H1 (cell line): ENCODE measurements around the gene TRIP13. TPM values are rescaled to one million over a fixed set of nuclear protein-coding genes. Genes with fewer than 3 reads are reported as not detected.

Source experiments
- CTCF ChIA-PET: fragments of 300-600 bp; sonication (Branson Sonifier 250); formaldehyde crosslinking; loops from one replicate; lab custom pipeline; 2021; ENCODE audit not compliant: partially characterized antibody; lab: Charles Lee
- POLR2A ChIA-PET: fragments of 300-600 bp; sonication (Branson Sonifier 250); formaldehyde crosslinking; loops from one replicate; lab custom pipeline; 2021; ENCODE audit warnings: inconsistent platforms; ENCODE audit not compliant: partially characterized antibody; lab: Charles Lee
- DNase-seq, 2 experiments: peaks; one replicate each; pipeline versions ENCODE4 v3.0.0 to v3.0.0-alpha.2; 2010 to 2022; ENCODE audit warnings: low spot score in 2 of 2, low read depth in 1 of 2, mixed read lengths in 1 of 2
- FAIRE-seq: peaks from 2 replicates; lab custom pipeline; 2011; peaks lifted over from hg19 to GRCh38; lab: Jason Lieb, UNC
- H2AFZ ChIP-seq: 2 replicates; pipeline ENCODE4 v1.8.1; 2012; ENCODE audit warnings: low read length, inconsistent platforms
- H2AK5ac ChIP-seq: 2 replicates; pipeline ENCODE4 v1.6.1; 2013; ENCODE audit warnings: low read depth, low read length
- H2BK120ac ChIP-seq: replicated peaks from 2 replicates; pipeline ENCODE3; 2013; ENCODE audit warnings: low read depth, low read length, inconsistent platforms
- H2BK12ac ChIP-seq: 2 replicates; pipeline ENCODE4 v1.6.1; 2013; ENCODE audit warnings: low read depth, low read length
- H2BK15ac ChIP-seq: 2 replicates; pipeline ENCODE4 v1.6.1; 2013; ENCODE audit warnings: low read length
- H2BK20ac ChIP-seq: 2 replicates; pipeline ENCODE4 v1.6.1; 2013; ENCODE audit warnings: low read length
- H2BK5ac ChIP-seq: 2 replicates; pipeline ENCODE4 v1.6.1; 2013; ENCODE audit warnings: low read depth, low read length
- H3K14ac ChIP-seq: 2 replicates; pipeline ENCODE4 v1.6.1; 2013; ENCODE audit warnings: inconsistent platforms; ENCODE audit not compliant: insufficient read length
- H3K18ac ChIP-seq: 2 replicates; pipeline ENCODE4 v1.6.1; 2013; ENCODE audit warnings: low read length; ENCODE audit errors: extremely low read depth
- H3K23ac ChIP-seq: 2 replicates; pipeline ENCODE4 v1.6.1; 2013; ENCODE audit warnings: inconsistent platforms; ENCODE audit not compliant: insufficient read length
- H3K23me2 ChIP-seq: 2 replicates; pipeline ENCODE4 v1.6.1; 2013; ENCODE audit warnings: low read depth, low read length
- H3K27ac ChIP-seq: 2 replicates; pipeline ENCODE4 v1.6.1; 2011; ENCODE audit warnings: low read depth, low read length, inconsistent platforms
- H3K27me3 ChIP-seq, 4 experiments: replicated peaks in 1 of 4; 1 replicate in 1 of 4; 2 replicates in 3 of 4; pipeline versions ENCODE4 v1.6.1 to v1.8.1; 2011 to 2013; ENCODE audit warnings: low read length in 3 of 4, mild to moderate bottlenecking in 3 of 4, inconsistent platforms in 2 of 4, mixed read lengths in 2 of 4, moderate library complexity in 1 of 4; ENCODE audit not compliant: control insufficient read depth in 3 of 4, insufficient read depth in 3 of 4; ENCODE audit errors: extremely low read depth in 1 of 4
- H3K36me3 ChIP-seq, 4 experiments: 2 replicates each; pipeline versions ENCODE4 v1.6.1 to v1.8.1; 2011 to 2013; ENCODE audit warnings: mild to moderate bottlenecking in 4 of 4, low read length in 3 of 4, moderate library complexity in 2 of 4, control low read depth in 1 of 4, inconsistent platforms in 1 of 4; ENCODE audit not compliant: insufficient read depth in 4 of 4, control insufficient read depth in 2 of 4
- H3K4ac ChIP-seq: replicated peaks from 2 replicates; pipeline ENCODE3; 2013; ENCODE audit warnings: low read length, low read depth, mixed read lengths, inconsistent platforms; ENCODE audit not compliant: insufficient read length
- H3K4me1 ChIP-seq, 4 experiments: replicated peaks in 1 of 4; 1 replicate in 1 of 4; 2 replicates in 3 of 4; pipeline versions ENCODE4 v1.6.1 to v1.8.1; 2011 to 2013; ENCODE audit warnings: low read length in 3 of 4, inconsistent platforms in 2 of 4, mixed read lengths in 1 of 4; ENCODE audit not compliant: insufficient read depth in 4 of 4, control insufficient read depth in 3 of 4
- H3K4me2 ChIP-seq, 2 experiments: 2 replicates each; pipeline versions ENCODE4 v1.6.1 to v1.8.1; 2011 to 2013; ENCODE audit warnings: low read depth in 2 of 2, low read length in 2 of 2, control low read depth in 1 of 2, inconsistent platforms in 1 of 2, mild to moderate bottlenecking in 1 of 2; ENCODE audit not compliant: insufficient read depth in 1 of 2
- H3K4me3 ChIP-seq, 4 experiments: fragments of 200-600, 300-600 bp in 1 of 4; sonication (generic), shearing (Covaris generic), sonication (Bioruptor Twin) in 1 of 4; 2 replicates each; pipeline versions ENCODE4 v1.5.1 to v1.8.1; 2011 to 2016; ENCODE audit warnings: low read length in 4 of 4, low read depth in 3 of 4, control low read depth in 2 of 4, inconsistent platforms in 2 of 4, mild to moderate bottlenecking in 2 of 4, mixed read lengths in 1 of 4, moderate library complexity in 1 of 4; ENCODE audit not compliant: insufficient read depth in 2 of 4; ENCODE audit errors: extremely low read depth in 1 of 4
- H3K56ac ChIP-seq: replicated peaks from 2 replicates; pipeline ENCODE3; 2013; ENCODE audit warnings: low read depth, mild to moderate bottlenecking, mixed read lengths, low read length, inconsistent platforms; ENCODE audit not compliant: insufficient read length
- H3K79me1 ChIP-seq: 2 replicates; pipeline ENCODE4 v1.6.1; 2013; ENCODE audit warnings: low read depth, low read length, control low read depth
- H3K79me2 ChIP-seq, 2 experiments: 2 replicates each; pipeline versions ENCODE4 v1.6.1 to v1.8.1; 2012 to 2013; ENCODE audit warnings: low read length in 2 of 2, mild to moderate bottlenecking in 2 of 2, inconsistent platforms in 1 of 2; ENCODE audit not compliant: insufficient read depth in 2 of 2, control insufficient read depth in 1 of 2
- H3K9ac ChIP-seq, 4 experiments: replicated peaks in 1 of 4; 1 replicate in 1 of 4; 2 replicates in 3 of 4; pipeline versions ENCODE4 v1.6.1 to v1.8.1; 2011 to 2013; ENCODE audit warnings: low read depth in 3 of 4, low read length in 3 of 4, control low read depth in 2 of 4, mild to moderate bottlenecking in 2 of 4, moderate library complexity in 2 of 4, inconsistent platforms in 1 of 4; ENCODE audit errors: extremely low read depth in 1 of 4
- H3K9me3 ChIP-seq, 2 experiments: 2 replicates each; pipeline versions ENCODE4 v1.6.1 to v1.8.1; 2012 to 2013; ENCODE audit warnings: mild to moderate bottlenecking in 2 of 2, moderate library complexity in 2 of 2, control low read depth in 1 of 2, inconsistent platforms in 1 of 2, low read depth in 1 of 2, low read length in 1 of 2, mixed read lengths in 1 of 2; ENCODE audit not compliant: insufficient read depth in 2 of 2
- H4K20me1 ChIP-seq, 2 experiments: replicated peaks in 1 of 2; 2 replicates each; pipeline versions ENCODE3 to v1.8.1; 2011 to 2013; ENCODE audit warnings: inconsistent platforms in 2 of 2, low read length in 2 of 2, mild to moderate bottlenecking in 1 of 2; ENCODE audit not compliant: insufficient read depth in 2 of 2, control insufficient read depth in 1 of 2
- H4K5ac ChIP-seq: 2 replicates; pipeline ENCODE4 v1.6.1; 2013; ENCODE audit warnings: low read length, low read depth, mixed read lengths, inconsistent platforms; ENCODE audit not compliant: insufficient read length
- H4K8ac ChIP-seq: 2 replicates; pipeline ENCODE4 v1.8.0; 2013; ENCODE audit warnings: mild to moderate bottlenecking, moderate library complexity, low read length, inconsistent platforms; ENCODE audit not compliant: insufficient read depth; ENCODE audit errors: extremely low read depth
- H4K91ac ChIP-seq: replicated peaks from 2 replicates; pipeline ENCODE3; 2013; ENCODE audit warnings: low read length, mixed read lengths, inconsistent platforms; ENCODE audit not compliant: insufficient read length
- E2F6 ChIP-seq: IDR thresholded peaks from 2 replicates; pipeline ENCODE4 v1.6.1; 2012; ENCODE audit warnings: inconsistent platforms
- RBBP5 ChIP-seq: IDR thresholded peaks from 2 replicates; pipeline ENCODE4 v1.7.1; 2012; ENCODE audit warnings: low read depth, mild to moderate bottlenecking, inconsistent platforms, low read length, moderate library complexity, borderline replicate concordance
- SAP30 ChIP-seq: fragments of 300-600 bp; sonication (generic); IDR thresholded peaks from 2 replicates; pipeline ENCODE4 v1.7.1; 2012; ENCODE audit warnings: low read length, moderate library complexity, mild to moderate bottlenecking, inconsistent platforms; ENCODE audit not compliant: insufficient read depth, insufficient replicate concordance
- SUZ12 ChIP-seq: fragments of 200-600 bp; sonication (generic); IDR thresholded peaks from 2 replicates; pipeline ENCODE4 v1.6.1; 2012; ENCODE audit warnings: mild to moderate bottlenecking, inconsistent platforms, low read length, moderate library complexity, mixed read lengths
- TAF7 ChIP-seq: optimal IDR thresholded peaks from 2 replicates; pipeline ENCODE3; 2011; ENCODE audit warnings: low read depth, mild to moderate bottlenecking, inconsistent platforms, low read length, moderate library complexity, borderline replicate concordance
- USF2 ChIP-seq: IDR thresholded peaks from 2 replicates; pipeline ENCODE4 v1.6.1; 2011; ENCODE audit warnings: low read length, improper control_type of control experiment
- WGBS, 2 experiments: shearing (Covaris generic) in 1 of 2; methylation state at CpG; one replicate each; pipeline versions ENCODE4 v1.1.6 to v1.1.7; 2013 to 2015; ENCODE audit warnings: low lambda C conversion rate in 2 of 2, mixed read lengths in 2 of 2, inconsistent platforms in 1 of 2, low coverage in 1 of 2, missing lambda C conversion rate in 1 of 2; ENCODE audit not compliant: insufficient replicate concordance in 2 of 2, insufficient coverage in 1 of 2, insufficient read length in 1 of 2; ENCODE audit errors: extremely low coverage in 1 of 2, missing lambda C conversion rate in 1 of 2; 5-methylcytosine and 5-hydroxymethylcytosine counted together
- polyA plus RNA-seq, 7 experiments: library from polyadenylated mRNA; depleted of rRNA in 3 of 7; stranded (reverse) in 5 of 7; unstranded in 2 of 7; fragments of >200 nt in 5 of 7; fragments of 200-250 nt in 2 of 7; gene quantifications; 1 replicate in 5 of 7; 2 replicates in 1 of 7; 4 replicates in 1 of 7; pipeline versions ENCODE4 v1.2.1 to v1.2.3, GENCODE V29; 2011 to 2013; ENCODE audit warnings: missing spikeins in 2 of 7, mixed read lengths in 2 of 7
- total RNA-seq: library from RNA; stranded (reverse); fragmentation: NEBNext Ultra II Directional; extraction: Animal tissue kit (Norgen Biotek cat#: 25700); gene quantifications from 2 replicates; pipeline ENCODE4 v1.2.1, GENCODE V29; 2021

The TRIP13 gene
- total and polyA plus RNA-seq, 2 of the 8 experiments (the other 6 are each of a cell fraction or from before 2014, with no cell fraction given) = 20.0 to 39.2 TPM

DNA sequence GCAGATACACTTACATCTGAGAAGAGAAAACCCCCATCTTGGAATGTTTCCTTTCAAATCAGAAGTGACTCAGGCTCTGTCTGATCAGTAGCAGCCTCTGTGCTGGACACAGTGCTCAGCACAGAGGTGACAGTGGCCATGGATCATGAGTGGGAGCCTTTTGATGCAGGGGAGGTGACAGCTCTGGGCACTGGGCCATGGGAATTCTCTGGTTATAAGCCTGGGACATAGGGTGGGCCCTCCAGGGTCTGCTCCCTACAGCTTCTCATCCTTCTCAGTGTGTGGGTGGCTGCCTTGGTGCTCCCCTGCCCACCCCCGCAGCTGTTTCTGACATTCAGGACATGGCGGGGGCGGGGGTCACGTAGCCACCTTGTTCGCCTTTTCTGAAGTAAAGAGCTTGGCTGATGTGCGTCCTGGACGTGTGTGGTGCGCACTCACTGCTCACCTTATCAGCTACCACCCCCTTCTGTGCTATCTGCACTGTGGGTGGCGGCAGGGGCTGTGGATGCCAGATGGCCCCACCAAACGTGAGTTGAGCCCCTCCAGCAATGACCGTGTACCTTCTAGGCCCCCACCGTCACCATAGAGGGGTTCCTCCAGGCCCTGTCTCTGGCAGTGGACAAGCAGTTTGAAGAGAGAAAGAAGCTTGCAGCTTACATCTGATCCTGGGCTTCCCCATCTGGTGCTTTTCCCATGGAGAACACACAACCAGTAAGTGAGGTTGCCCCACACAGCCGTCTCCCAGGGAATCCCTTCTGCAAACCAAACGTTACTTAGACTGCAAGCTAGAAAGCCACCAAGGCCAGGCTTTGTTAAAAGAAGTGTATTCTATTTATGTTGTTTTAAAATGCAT, 24.0 kb downstream of the TRIP13 start:
- no peak overlapping the region for H2BK15ac ChIP-seq
- POLR2A ChIA-PET = interaction anchor here (0.5 to 0.8 kb wide), 2 partner anchors 269 to 387 kb away, joined by 3 read pairs; no protein-coding TSS in a partner anchor
- no peak overlapping the region for H3K18ac ChIP-seq
- no peaks in the 10 kb centered on the region for H3K23me2 ChIP-seq
- H2AFZ ChIP-seq = no peak overlapping the region
- WGBS, 2 experiments = 91% methylated on average over 10 of the region's 14 CpGs; no CpG with 5 or more reads in 1 of the 2 experiments
- no peaks in the 10 kb centered on the region for H3K4me1 ChIP-seq
- no peak overlapping the region for H4K8ac ChIP-seq
- no peak overlapping the region for H3K14ac ChIP-seq
- DNase-seq (no peak), FAIRE-seq (no peak)
- H4K20me1 ChIP-seq = peaks cover 5 to 15% of the 10 kb centered on the region in 2 experiments
- H2BK20ac ChIP-seq = no peak overlapping the region
- H3K4ac ChIP-seq = no peak overlapping the region
- H2BK120ac ChIP-seq = no peak overlapping the region
- no peak overlapping the region for H4K5ac ChIP-seq
- no peak overlapping the region for H3K23ac ChIP-seq
- no peak overlapping the region for H2AK5ac ChIP-seq
- no peak overlapping the region for H2BK5ac ChIP-seq
- no peak overlapping the region for H2BK12ac ChIP-seq
- no peaks in the 10 kb centered on the region for H3K79me2 ChIP-seq
- no peak overlapping the region for H4K91ac ChIP-seq
- no peak overlapping the region for H3K56ac ChIP-seq
- no peaks in the 10 kb centered on the region for H3K27me3 ChIP-seq
- CTCF ChIA-PET = interaction anchor here (1.1 to 1.6 kb wide), 6 partner anchors 8 to 96 kb away, joined by 3 to 12 read pairs (median 3); no protein-coding TSS in a partner anchor
- no peaks in the 10 kb centered on the region for H3K79me1 ChIP-seq
- H3K9me3 ChIP-seq = no peaks in the 10 kb centered on the region
- H3K9ac ChIP-seq = no peak overlapping the region
- H3K27ac ChIP-seq = no peak overlapping the region
- no peak overlapping the region for H3K4me3 ChIP-seq
- no peak overlapping the region for H3K4me2 ChIP-seq
- TF ChIP-seq TAF7 (no peak), SAP30 (no peak), E2F6 (no peak), USF2 (no peak), SUZ12 (no peak), RBBP5 (no peak)
- TF ChIP-seq, all 59 proteins: peak for 0
- H3K36me3 ChIP-seq = peaks cover 22 to 65% (median 44%) of the 10 kb centered on the region in 4 experiments
